SJSA1 (cell line): ENCODE measurements around the gene POLR2L. TPM values are rescaled to one million over a fixed set of nuclear protein-coding genes. Genes with fewer than 3 reads are reported as not detected.
A peak's percentile ranks its signal among the peaks of the same experiment; 100 is the strongest.

Experiments
- DNase-seq, 2 experiments: peaks; one replicate each; pipeline ENCODE4 v3.0.0-alpha.2; 2015 to 2020; ENCODE audit warnings: low spot score in 2 of 2, low read depth in 1 of 2
- H3K27ac ChIP-seq: fragments of 250-450 bp; sonication (Bioruptor Pico); 2 replicates; pipeline ENCODE4 v1.5.1; 2020; ENCODE audit warnings: mild to moderate bottlenecking, moderate library complexity
- H3K27me3 ChIP-seq: fragments of 250-450 bp; sonication (Bioruptor Pico); replicated peaks from 2 replicates; pipeline ENCODE4 v1.5.1; 2020; ENCODE audit warnings: mild to moderate bottlenecking, moderate library complexity
- H3K36me3 ChIP-seq: fragments of 250-450 bp; sonication (Bioruptor Pico); 2 replicates; pipeline ENCODE4 v1.5.1; 2020; ENCODE audit warnings: mild to moderate bottlenecking
- H3K4me1 ChIP-seq: fragments of 250-450 bp; sonication (Bioruptor Pico); replicated peaks from 2 replicates; pipeline ENCODE4 v1.6.1; 2021; ENCODE audit warnings: mild to moderate bottlenecking
- H3K4me3 ChIP-seq: fragments of 250-450 bp; sonication (Bioruptor Pico); 2 replicates; pipeline ENCODE4 v1.5.1; 2020; ENCODE audit warnings: mild to moderate bottlenecking
- H3K9me3 ChIP-seq: fragments of 250-450 bp; sonication (Bioruptor Pico); replicated peaks from 2 replicates; pipeline ENCODE4 v1.5.1; 2020; ENCODE audit warnings: mild to moderate bottlenecking
- total RNA-seq: library from RNA; depleted of rRNA; stranded (reverse); fragments of >200 nt; shearing (Covaris generic); gene quantifications from 2 replicates; pipeline ENCODE4 v1.2.3, GENCODE V29; 2014; rRNA removed

Gene POLR2L
- total RNA-seq, 1 experiment from 2014 or later: 75.8 TPM

DNA sequence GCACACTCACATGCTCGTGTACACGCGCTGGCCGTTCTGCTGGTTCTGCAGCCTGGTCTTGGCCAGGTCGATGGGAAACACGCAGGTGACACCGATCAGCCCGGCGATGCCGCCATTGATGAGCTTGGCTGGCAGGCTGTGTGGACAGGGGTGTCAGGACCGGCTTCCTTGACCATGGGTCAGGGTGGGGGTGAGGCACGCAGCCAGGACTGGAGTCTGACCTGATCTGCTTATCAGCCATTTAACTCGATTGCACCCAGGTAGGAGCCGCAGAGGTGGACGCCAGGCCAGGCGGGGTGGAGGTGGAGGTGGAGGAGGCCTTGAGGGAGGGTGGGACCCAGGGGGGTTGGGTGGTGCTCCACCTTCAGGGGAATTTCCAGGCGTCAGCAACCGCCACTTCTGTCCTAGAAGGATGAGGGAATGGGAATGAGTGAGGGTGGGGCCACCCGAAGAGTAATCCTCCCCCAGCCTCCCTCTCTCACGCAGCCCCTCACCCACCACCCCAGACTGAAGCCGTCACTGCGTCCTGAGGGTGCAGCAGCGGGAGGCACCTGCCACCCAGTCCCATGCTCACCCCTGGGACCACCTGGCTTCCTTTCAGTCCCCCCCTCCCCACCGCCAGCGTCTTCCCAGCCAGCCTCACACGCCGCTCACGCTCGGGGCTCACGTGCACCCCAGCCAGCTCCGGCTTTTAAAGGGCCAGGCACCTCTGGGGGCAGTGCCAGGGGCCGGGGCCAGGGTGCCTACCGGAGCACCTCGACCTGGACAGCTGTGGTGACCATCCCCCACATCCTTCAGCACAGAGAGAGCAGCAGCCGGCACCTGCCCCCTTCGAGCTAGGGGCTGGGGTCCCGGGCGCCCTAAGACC is 47.3 kb downstream of the POLR2L start:
- no peaks in the 10 kb centered on the region for H3K9me3 ChIP-seq
- no peaks in the 10 kb centered on the region for H3K27me3 ChIP-seq
- H3K4me1 ChIP-seq: peaks cover 27% of the 10 kb centered on the region
- H3K27ac ChIP-seq: no peak overlapping the region
- H3K4me3 ChIP-seq: peak overlapping the region; percentile 43
- no peak for DNase-seq
- no peaks in the 10 kb centered on the region for H3K36me3 ChIP-seq

- Histone ChIP-seq H3K9me3 (no peaks in the 10 kb centered on the region), H3K36me3 (no peaks in the 10 kb centered on the region), H3K4me3 (no peak overlapping the region), H3K4me1 (peaks cover 27% of the 10 kb centered on the region), H3K27ac (no peak overlapping the region), H3K27me3 (no peaks in the 10 kb centered on the region)
- DNase-seq: no peak
Observed at GRCh38 chr11:794013-794765, 48.1 kb downstream of the POLR2L start.

- H3K36me3 ChIP-seq: no peaks in the 10 kb centered on the region
- H3K9me3 ChIP-seq: no peaks in the 10 kb centered on the region
- no peaks in the 10 kb centered on the region for H3K27me3 ChIP-seq
- DNase-seq: no peak
- H3K4me3 ChIP-seq: no peak overlapping the region
- peaks cover 27% of the 10 kb centered on the region for H3K4me1 ChIP-seq
- H3K27ac ChIP-seq: no peak overlapping the region
Observed at GRCh38 chr11:793556-793955, 48.8 kb downstream of the POLR2L start.

DNA sequence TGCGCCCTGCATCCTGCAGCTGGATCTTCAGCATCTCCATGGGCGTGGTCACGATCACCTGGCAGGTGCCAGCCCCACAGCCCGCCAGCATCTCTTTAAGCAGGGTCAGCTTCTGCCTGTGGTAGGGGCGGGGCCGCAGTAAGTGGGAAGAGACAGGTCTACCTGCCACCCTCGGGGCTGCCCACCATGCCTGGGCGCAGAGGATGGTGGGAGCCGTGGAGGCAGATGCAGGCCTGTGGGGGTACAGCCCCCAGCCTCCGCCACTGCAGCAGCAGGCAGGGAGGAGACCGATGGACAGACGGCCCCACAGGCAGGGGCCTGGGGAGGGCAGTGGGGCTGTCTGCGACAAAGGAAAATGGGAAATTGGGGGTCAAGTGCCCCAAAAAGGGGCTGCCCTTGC is 49.5 kb downstream of the POLR2L start:
- H3K27me3 ChIP-seq: no peaks in the 10 kb centered on the region
- no peak for DNase-seq
- H3K9me3 ChIP-seq: no peaks in the 10 kb centered on the region
- no peak overlapping the region for H3K4me3 ChIP-seq
- no peak overlapping the region for H3K27ac ChIP-seq
- H3K4me1 ChIP-seq: peaks cover 23% of the 10 kb centered on the region
- no peaks in the 10 kb centered on the region for H3K36me3 ChIP-seq

GRCh38 chr11:792535-792821 is 49.9 kb downstream of the POLR2L start:
- Histone ChIP-seq H3K36me3 (no peaks in the 10 kb centered on the region), H3K27me3 (no peaks in the 10 kb centered on the region), H3K9me3 (no peaks in the 10 kb centered on the region), H3K27ac (no peak overlapping the region), H3K4me3 (no peak overlapping the region), H3K4me1 (peaks cover 21% of the 10 kb centered on the region)
- DNase-seq: no peak

- Histone ChIP-seq H3K27ac (no peak overlapping the region), H3K9me3 (no peaks in the 10 kb centered on the region), H3K4me1 (peaks cover 15% of the 10 kb centered on the region), H3K27me3 (no peaks in the 10 kb centered on the region), H3K4me3 (no peak overlapping the region), H3K36me3 (no peaks in the 10 kb centered on the region)
- no peak for DNase-seq
Observed at GRCh38 chr11:791658-792534, 50.4 kb downstream of the POLR2L start.

- no peak for DNase-seq
Observed at GRCh38 chr11:790721-791564, 51.4 kb downstream of the POLR2L start.

GRCh38 chr11:789943-790342 is 52.4 kb downstream of the POLR2L start, which contains the start of gene CEND1:
TSS of gene CEND1 (minus strand) at chr11:790090. CDS start at chr11:788576, 1,514 bp downstream.
- Histone ChIP-seq H3K36me3 (no peaks in the 10 kb centered on the region), H3K4me3 (no peak within 1 kb of the TSS), H3K9me3 (no peaks in the 10 kb centered on the region), H3K4me1 (no peaks in the 10 kb centered on the region; the same call in 1 of the 2 replicates), H3K27me3 (no peaks in the 10 kb centered on the region), H3K27ac (no peak within 1 kb of the TSS)
- no peak for DNase-seq

More at GRCh38 chr11:790721-791564, 51.4 kb downstream of the POLR2L start:
- Histone ChIP-seq H3K9me3 (no peaks in the 10 kb centered on the region), H3K4me1 (peaks cover 8% of the 10 kb centered on the region), H3K4me3 (no peak overlapping the region), H3K36me3 (no peaks in the 10 kb centered on the region), H3K27ac (no peak overlapping the region), H3K27me3 (no peaks in the 10 kb centered on the region)

Other genes with a start within 250 kb of the POLR2L start
- 4.3 and 5.9 TPM in 2 replicates for gene IRF7, start 226.6 kb downstream of the POLR2L start, total RNA-seq
- not detected in 2 replicates for gene CDHR5, start 217.6 kb downstream of the POLR2L start, total RNA-seq
- not detected in 2 replicates for gene SCT, start 215.3 kb downstream of the POLR2L start, total RNA-seq
- not detected in 2 replicates for gene DRD4, start 205.3 kb downstream of the POLR2L start, total RNA-seq
- 4.4 and 8.0 TPM in 2 replicates for gene DEAF1, start 147.3 kb downstream of the POLR2L start, total RNA-seq
- 16.0 and 16.7 TPM in 2 replicates for gene TMEM80, start 146.7 kb downstream of the POLR2L start, total RNA-seq
- gene EPS8L2, start 136.3 kb downstream of the POLR2L start, total RNA-seq: not detected in 2 replicates
- 159 and 302 TPM in 2 replicates for gene TALDO1, start 95.1 kb downstream of the POLR2L start, total RNA-seq
- gene GATD1, start 65.0 kb downstream of the POLR2L start, total RNA-seq: 7.0 and 12.4 TPM in 2 replicates
- gene CEND1, start 52.4 kb downstream of the POLR2L start, total RNA-seq: 0.21 and 0.88 TPM in 2 replicates
- 5.1 and 11.1 TPM in 2 replicates for gene SLC25A22, start 44.2 kb downstream of the POLR2L start, total RNA-seq
- 2.1 and 2.4 TPM in 2 replicates for gene PIDD1, start 37.3 kb downstream of the POLR2L start, total RNA-seq
- gene RPLP2, start 32.6 kb downstream of the POLR2L start, total RNA-seq: 504 and 706 TPM in 2 replicates
- gene PNPLA2, start 23.6 kb downstream of the POLR2L start, total RNA-seq: 5.0 and 9.8 TPM in 2 replicates
- gene CRACR2B, start 14.6 kb downstream of the POLR2L start, total RNA-seq: not detected in 2 replicates
- 123 and 179 TPM in 2 replicates for gene CD151, start 9.6 kb downstream of the POLR2L start, total RNA-seq
- 62.5 and 118 TPM in 2 replicates for gene TSPAN4, start 323 bp upstream of the POLR2L start, total RNA-seq
- gene CHID1, start 68.3 kb upstream of the POLR2L start, total RNA-seq: 17.7 and 22.1 TPM in 2 replicates
- 15.6 and 17.7 TPM in 2 replicates for gene AP2A2, start 83.3 kb upstream of the POLR2L start, total RNA-seq
- gene MUC6, start 194.2 kb upstream of the POLR2L start, total RNA-seq: not detected in 2 replicates
- gene MUC2, start 232.3 kb upstream of the POLR2L start, total RNA-seq: not detected in 2 replicates